ENCODE measurements around the gene CDH23. TPM values are rescaled to one million over a fixed set of nuclear protein-coding genes. Genes with fewer than 3 reads are reported as not detected.

CDH23 gene
- polyA plus RNA-seq, 1 donor from 2014 or later: 6.6 TPM

DNA sequence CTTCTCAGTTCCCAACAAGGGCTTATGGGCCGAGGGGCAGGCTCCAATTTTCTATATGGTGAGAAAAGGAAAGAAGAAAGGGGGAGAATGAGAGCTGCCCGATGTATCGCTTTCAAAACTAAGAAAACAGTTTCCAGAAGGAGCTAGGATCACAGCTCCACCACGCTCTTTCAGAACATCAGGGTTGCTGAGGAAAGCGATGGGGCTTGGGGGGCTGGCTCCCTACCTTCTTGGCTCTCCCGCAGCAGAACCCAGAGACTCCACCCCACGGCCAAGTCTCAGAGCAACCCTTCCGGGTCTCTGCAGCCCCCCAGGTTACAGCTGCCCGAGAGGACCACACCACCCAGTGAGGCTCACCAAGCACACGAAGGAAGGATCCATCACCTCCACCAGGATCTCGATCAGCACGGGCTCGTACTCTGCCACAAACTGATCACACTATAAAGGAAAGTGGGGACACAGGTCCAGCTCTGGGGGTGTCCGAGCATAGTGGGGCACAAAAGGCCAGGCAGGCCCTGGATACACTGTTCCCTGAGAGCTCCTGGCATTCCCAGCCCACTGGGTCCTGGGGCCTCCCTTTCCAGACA lies 422.0 kb downstream of the CDH23 start:
- Histone ChIP-seq H3K4me3 (ENCODE audit: low read length) (no peak overlapping the region), H3F3A (ENCODE audit: insufficient read depth, low read length, poor library complexity, severe bottlenecking) (no peaks in the 10 kb centered on the region), H2AFZ (ENCODE audit: low read depth, low read length) (no peak overlapping the region), H3K9me3 (ENCODE audit: low read length) (no peaks in the 10 kb centered on the region), H3K79me2 (replicated peaks; ENCODE audit: insufficient read depth, low read length) (no peaks in the 10 kb centered on the region), H4K20me1 (ENCODE audit: insufficient read depth) (no peaks in the 10 kb centered on the region), H3K27me3 (ENCODE audit: insufficient read depth, low read depth, low read length) (no peaks in the 10 kb centered on the region), H3K9me2 (ENCODE audit: insufficient read depth, low read length) (no peaks in the 10 kb centered on the region), H3K27ac (ENCODE audit: low read length) (no peak overlapping the region), H3K4me2 (ENCODE audit: low read length) (no peak overlapping the region), H3K36me3 (ENCODE audit: insufficient read depth, low read length) (no peaks in the 10 kb centered on the region), H3K9ac (ENCODE audit: low read length) (no peak overlapping the region)
- TF ChIP-seq SMC3 (conservative IDR thresholded peaks at IDR 0.05; ENCODE audit: poor library complexity) (no peak), RAD21 (conservative IDR thresholded peaks at IDR 0.05) (no peak), EP300 (conservative IDR thresholded peaks at IDR 0.05; ENCODE audit: poor library complexity, severe bottlenecking) (no peak), MXI1 (conservative IDR thresholded peaks at IDR 0.05; ENCODE audit: poor library complexity, severe bottlenecking) (no peak), EZH2 (IDR thresholded peaks at IDR 0.05; ENCODE audit: borderline replicate concordance, insufficient read depth, low read length, poor library complexity, severe bottlenecking) (no peak), TAF1 (IDR thresholded peaks at IDR 0.05; ENCODE audit: low read depth) (no peak), POLR2AphosphoS5 (IDR thresholded peaks at IDR 0.05) (no peak)
- TF ChIP-seq, protein P1, sequence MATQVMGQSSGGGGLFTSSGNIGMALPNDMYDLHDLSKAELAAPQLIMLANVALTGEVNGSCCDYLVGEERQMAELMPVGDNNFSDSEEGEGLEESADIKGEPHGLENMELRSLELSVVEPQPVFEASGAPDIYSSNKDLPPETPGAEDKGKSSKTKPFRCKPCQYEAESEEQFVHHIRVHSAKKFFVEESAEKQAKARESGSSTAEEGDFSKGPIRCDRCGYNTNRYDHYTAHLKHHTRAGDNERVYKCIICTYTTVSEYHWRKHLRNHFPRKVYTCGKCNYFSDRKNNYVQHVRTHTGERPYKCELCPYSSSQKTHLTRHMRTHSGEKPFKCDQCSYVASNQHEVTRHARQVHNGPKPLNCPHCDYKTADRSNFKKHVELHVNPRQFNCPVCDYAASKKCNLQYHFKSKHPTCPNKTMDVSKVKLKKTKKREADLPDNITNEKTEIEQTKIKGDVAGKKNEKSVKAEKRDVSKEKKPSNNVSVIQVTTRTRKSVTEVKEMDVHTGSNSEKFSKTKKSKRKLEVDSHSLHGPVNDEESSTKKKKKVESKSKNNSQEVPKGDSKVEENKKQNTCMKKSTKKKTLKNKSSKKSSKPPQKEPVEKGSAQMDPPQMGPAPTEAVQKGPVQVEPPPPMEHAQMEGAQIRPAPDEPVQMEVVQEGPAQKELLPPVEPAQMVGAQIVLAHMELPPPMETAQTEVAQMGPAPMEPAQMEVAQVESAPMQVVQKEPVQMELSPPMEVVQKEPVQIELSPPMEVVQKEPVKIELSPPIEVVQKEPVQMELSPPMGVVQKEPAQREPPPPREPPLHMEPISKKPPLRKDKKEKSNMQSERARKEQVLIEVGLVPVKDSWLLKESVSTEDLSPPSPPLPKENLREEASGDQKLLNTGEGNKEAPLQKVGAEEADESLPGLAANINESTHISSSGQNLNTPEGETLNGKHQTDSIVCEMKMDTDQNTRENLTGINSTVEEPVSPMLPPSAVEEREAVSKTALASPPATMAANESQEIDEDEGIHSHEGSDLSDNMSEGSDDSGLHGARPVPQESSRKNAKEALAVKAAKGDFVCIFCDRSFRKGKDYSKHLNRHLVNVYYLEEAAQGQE (IDR thresholded peaks at IDR 0.05; ENCODE audit: borderline replicate concordance): no peak
- TF ChIP-seq, protein P2, sequence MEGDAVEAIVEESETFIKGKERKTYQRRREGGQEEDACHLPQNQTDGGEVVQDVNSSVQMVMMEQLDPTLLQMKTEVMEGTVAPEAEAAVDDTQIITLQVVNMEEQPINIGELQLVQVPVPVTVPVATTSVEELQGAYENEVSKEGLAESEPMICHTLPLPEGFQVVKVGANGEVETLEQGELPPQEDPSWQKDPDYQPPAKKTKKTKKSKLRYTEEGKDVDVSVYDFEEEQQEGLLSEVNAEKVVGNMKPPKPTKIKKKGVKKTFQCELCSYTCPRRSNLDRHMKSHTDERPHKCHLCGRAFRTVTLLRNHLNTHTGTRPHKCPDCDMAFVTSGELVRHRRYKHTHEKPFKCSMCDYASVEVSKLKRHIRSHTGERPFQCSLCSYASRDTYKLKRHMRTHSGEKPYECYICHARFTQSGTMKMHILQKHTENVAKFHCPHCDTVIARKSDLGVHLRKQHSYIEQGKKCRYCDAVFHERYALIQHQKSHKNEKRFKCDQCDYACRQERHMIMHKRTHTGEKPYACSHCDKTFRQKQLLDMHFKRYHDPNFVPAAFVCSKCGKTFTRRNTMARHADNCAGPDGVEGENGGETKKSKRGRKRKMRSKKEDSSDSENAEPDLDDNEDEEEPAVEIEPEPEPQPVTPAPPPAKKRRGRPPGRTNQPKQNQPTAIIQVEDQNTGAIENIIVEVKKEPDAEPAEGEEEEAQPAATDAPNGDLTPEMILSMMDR (IDR thresholded peaks at IDR 0.05; ENCODE audit: poor library complexity, severe bottlenecking): no peak

DNA sequence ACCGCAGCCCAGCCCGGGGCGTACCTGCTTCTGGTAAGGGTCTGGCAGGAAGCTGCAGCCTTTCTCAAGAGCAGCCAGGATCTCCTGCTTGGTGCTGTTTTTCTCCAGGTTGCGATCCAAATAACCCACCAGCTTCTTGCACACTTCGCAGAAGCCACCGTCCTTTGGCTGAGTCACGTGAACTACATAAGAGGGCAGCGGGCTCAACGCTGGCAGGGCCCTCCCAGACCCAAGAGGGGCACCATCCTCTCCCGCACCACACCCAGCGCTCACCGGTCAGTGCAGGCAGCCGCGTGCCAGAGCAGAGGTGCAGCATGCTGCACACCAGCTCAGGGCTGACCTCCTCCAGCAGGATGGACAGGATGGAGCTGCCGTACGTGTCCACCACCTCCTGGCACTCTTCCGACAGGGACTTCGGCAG lies 422.7 kb downstream of the CDH23 start:
- Histone ChIP-seq H3K27ac (ENCODE audit: low read length) (no peak overlapping the region), H4K20me1 (ENCODE audit: insufficient read depth) (no peaks in the 10 kb centered on the region)
- TF ChIP-seq MXI1 (conservative IDR thresholded peaks at IDR 0.05; ENCODE audit: poor library complexity, severe bottlenecking) (no peak), EP300 (conservative IDR thresholded peaks at IDR 0.05; ENCODE audit: poor library complexity, severe bottlenecking) (no peak), SMC3 (conservative IDR thresholded peaks at IDR 0.05; ENCODE audit: poor library complexity) (no peak), POLR2AphosphoS5 (IDR thresholded peaks at IDR 0.05) (no peak), TAF1 (IDR thresholded peaks at IDR 0.05; ENCODE audit: low read depth) (no peak), EZH2 (IDR thresholded peaks at IDR 0.05; ENCODE audit: borderline replicate concordance, insufficient read depth, low read length, poor library complexity, severe bottlenecking) (no peak), RAD21 (conservative IDR thresholded peaks at IDR 0.05) (no peak)
- TF ChIP-seq, protein P2 (IDR thresholded peaks at IDR 0.05; ENCODE audit: poor library complexity, severe bottlenecking): no peak
- TF ChIP-seq, protein P1 (IDR thresholded peaks at IDR 0.05; ENCODE audit: borderline replicate concordance): no peak

More for the DNA sequence above, 422.7 kb downstream of the CDH23 start:
- Histone ChIP-seq H3K27me3 (ENCODE audit: insufficient read depth, low read depth, low read length) (no peaks in the 10 kb centered on the region), H3K9me2 (ENCODE audit: insufficient read depth, low read length) (no peaks in the 10 kb centered on the region), H3K79me2 (replicated peaks; ENCODE audit: insufficient read depth, low read length) (no peaks in the 10 kb centered on the region), H3F3A (ENCODE audit: insufficient read depth, low read length, poor library complexity, severe bottlenecking) (no peaks in the 10 kb centered on the region), H3K4me2 (ENCODE audit: low read length) (no peak overlapping the region), H2AFZ (ENCODE audit: low read depth, low read length) (no peak overlapping the region), H3K9me3 (ENCODE audit: low read length) (no peaks in the 10 kb centered on the region), H3K36me3 (ENCODE audit: insufficient read depth, low read length) (no peaks in the 10 kb centered on the region), H3K9ac (ENCODE audit: low read length) (no peak overlapping the region), H3K4me3 (ENCODE audit: low read length) (no peak overlapping the region)

Data from neural cell (in vitro differentiated cells).